GM18505 (cell line): Measurements from ENCODE around the gene INSL3.

Source experiments
- ATAC-seq: cut with Tn5 transposase; IDR thresholded peaks from one replicate; pipeline ENCODE4 v1.9.1; 2021; ENCODE audit not compliant: unreplicated experiment
- POLR2A ChIP-seq: IDR thresholded peaks from 4 replicates; pipeline ENCODE4 v1.6.1; 2011; ENCODE audit warnings: borderline replicate concordance; ENCODE audit not compliant: insufficient read depth, insufficient read length; ENCODE audit errors: extremely low read depth

The INSL3 gene

GRCh38 chr19:17859533-17860330 lies 38.4 kb upstream of the INSL3 start, which contains the start of gene RPL18A:
Gene RPL18A (plus strand): TSS chr19:17859910. CDS start chr19:17859957, 47 bp downstream.
- ATAC-seq: peak; percentile 85
- peak; percentile 98 for TF ChIP-seq POLR2A

- ATAC-seq: no peak
- no peak for TF ChIP-seq POLR2A
Observed at GRCh38 chr19:17855280-17856152, 34.2 kb upstream of the INSL3 start.

- ATAC-seq: no peak
- no peak for TF ChIP-seq POLR2A
Observed at GRCh38 chr19:17854061-17854460, 32.7 kb upstream of the INSL3 start.

GRCh38 chr19:17848595-17849292 lies 27.4 kb upstream of the INSL3 start:
- no peak for TF ChIP-seq POLR2A
- ATAC-seq: no peak

- TF ChIP-seq POLR2A: peak; percentile 92
- peak; percentile 55 for ATAC-seq
Observed at GRCh38 chr19:17847538-17848366, 26.4 kb upstream of the INSL3 start, which contains the start of gene JAK3. Gene JAK3 (minus strand): TSS chr19:17847982. CDS start chr19:17844417, 3,565 bp downstream.

- no peak for ATAC-seq
- TF ChIP-seq POLR2A: no peak
Observed at GRCh38 chr19:17846146-17846545, 24.8 kb upstream of the INSL3 start.

- no peak for ATAC-seq
- TF ChIP-seq POLR2A: no peak
Observed at GRCh38 chr19:17843908-17844490, 22.7 kb upstream of the INSL3 start.

- peak; percentile 15 for TF ChIP-seq POLR2A
- no peak for ATAC-seq
Observed at GRCh38 chr19:17843292-17843827, 22.0 kb upstream of the INSL3 start.

- no peak for TF ChIP-seq POLR2A
- ATAC-seq: no peak
Observed at GRCh38 chr19:17842663-17843291, 21.5 kb upstream of the INSL3 start.

- ATAC-seq: no peak
- TF ChIP-seq POLR2A: no peak
Observed at GRCh38 chr19:17841810-17842662, 20.7 kb upstream of the INSL3 start.

- TF ChIP-seq POLR2A: no peak
- no peak for ATAC-seq
Observed at GRCh38 chr19:17841371-17841809, 20.1 kb upstream of the INSL3 start.

GRCh38 chr19:17840019-17840418 lies 18.7 kb upstream of the INSL3 start:
- ATAC-seq: no peak
- TF ChIP-seq POLR2A: no peak
